Sciatic nerve (tissue), 2 donors: Measurements from ENCODE around the gene PCDHB14. TPM values are rescaled to one million over a fixed set of nuclear protein-coding genes. Genes with fewer than 3 reads are reported as not detected.
"Not testable (repeated sequence)": the region's sequence is repeated elsewhere in the genome, so short reads cannot be mapped to it uniquely, and the experiment has no call there.

Source experiments
- ATAC-seq: fragments of 200-7000 bp; cut with Tn5 transposase; one replicate; pipeline ENCODE4 v1.9.1; 2020; ENCODE audit warnings: mild to moderate bottlenecking, moderate library complexity
- DNase-seq: peaks from one replicate; pipeline ENCODE4 v3.0.0-alpha.2; 2020; ENCODE audit warnings: low spot score
- intact Hi-C: fragments of 100-400 bp; cut with DNase I; formaldehyde crosslinking; loops from one replicate; pipeline ENCODE4 v1.14.2; 2022
- total RNA-seq: library from RNA; stranded (reverse); fragmentation: NEBNext Ultra II Directional; extraction: Animal tissue kit (Norgen Biotek cat#: 25700); gene quantifications from one replicate; pipeline ENCODE4 v1.2.1, GENCODE V29; 2021
- donor health status: DM: no; HTN: no; CAD: no.
- donor health status: DM: no; HTN: no; CAD: no.

PCDHB14 gene
- total RNA-seq, result 5.3 TPM

DNA sequence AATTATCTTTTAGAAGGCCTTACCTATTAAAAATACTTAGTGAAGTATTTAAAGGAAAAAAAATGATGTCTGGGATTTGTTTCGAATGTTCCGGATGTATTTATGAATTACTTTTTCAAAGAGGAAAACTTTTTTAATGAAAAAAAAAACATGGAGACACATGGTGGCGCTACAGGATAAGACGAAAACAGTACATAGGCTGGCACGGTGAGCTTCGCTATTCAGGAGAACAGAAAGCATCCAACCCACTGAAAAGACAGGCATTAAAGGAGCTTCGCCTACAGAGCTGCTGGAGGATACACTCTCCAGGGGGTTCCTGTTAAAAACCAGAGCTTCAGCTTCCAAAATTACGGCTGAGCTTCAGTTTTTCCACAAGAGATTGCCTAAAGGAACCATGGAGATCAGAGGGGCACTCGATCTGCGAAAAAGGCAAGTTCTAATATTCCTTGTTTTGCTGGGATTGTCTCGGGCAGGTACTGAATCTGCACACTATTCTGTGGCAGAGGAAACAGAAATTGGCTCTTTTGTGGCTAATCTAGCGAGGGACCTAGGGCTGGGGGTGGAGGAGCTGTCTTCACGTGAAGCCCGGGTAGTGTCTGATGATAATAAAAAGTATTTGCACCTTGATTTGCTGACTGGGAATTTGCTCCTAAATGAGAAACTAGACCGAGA, at the start of gene PCDHB14:
Gene PCDHB14 (plus strand): TSS at position 232 of the 672 bp plus-strand sequence. CDS start 163 bp downstream, at position 395.
- DNase-seq, result no peak
- intact Hi-C loops, result no loop called here
- ATAC-seq, result no peak

DNA sequence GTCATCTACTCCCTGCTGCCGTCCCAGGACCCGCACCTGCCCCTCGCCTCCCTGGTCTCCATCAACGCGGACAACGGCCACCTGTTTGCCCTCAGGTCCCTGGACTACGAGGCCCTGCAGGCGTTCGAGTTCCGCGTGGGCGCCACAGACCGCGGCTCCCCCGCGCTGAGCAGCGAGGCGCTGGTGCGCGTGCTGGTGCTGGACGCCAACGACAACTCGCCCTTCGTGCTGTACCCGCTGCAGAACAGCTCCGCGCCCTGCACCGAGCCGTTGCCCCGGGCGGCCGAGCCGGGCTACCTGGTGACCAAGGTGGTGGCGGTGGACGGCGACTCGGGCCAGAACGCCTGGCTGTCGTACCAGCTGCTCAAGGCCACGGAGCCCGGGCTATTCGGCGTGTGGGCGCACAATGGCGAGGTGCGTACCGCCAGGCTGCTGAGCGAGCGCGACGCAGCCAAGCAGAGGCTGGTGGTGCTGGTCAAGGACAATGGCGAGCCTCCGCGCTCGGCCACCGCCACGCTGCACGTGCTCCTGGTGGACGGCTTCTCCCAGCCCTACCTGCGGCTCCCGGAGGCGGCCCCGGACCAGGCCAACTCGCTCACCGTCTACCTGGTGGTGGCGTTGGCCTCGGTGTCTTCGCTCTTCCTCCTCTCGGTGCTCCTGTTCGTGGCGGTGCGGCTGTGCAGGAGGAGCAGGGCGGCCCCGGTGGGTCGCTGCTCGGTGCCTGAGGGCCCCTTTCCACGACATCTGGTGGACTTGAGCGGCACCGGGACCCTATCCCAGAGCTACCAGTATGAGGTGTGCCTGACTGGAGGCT, 48.6 kb upstream of the PCDHB14 start:
- not testable (repeated sequence) for ATAC-seq

DNA sequence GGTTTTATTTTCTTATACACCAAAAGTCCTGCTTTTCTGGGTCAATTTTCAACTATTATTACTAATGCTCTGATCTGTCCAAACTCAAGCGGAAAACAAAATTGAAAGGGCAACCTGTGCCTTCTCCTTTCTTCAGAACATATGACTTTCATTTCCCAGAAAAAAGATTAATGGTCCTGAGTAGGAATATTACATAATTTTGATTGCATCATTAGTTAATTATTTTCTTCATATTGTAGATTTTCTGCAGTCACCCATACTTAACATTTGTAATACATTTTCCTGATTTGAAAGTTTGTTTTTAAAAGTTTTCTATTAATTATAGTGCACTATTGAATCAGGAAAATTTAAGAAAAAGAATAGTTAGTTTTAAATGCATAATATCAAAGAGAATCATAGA, 47.2 kb upstream of the PCDHB14 start:
- DNase-seq (no peak), ATAC-seq (no peak)
- intact Hi-C loops, result no loop called here

More for the DNA sequence above, 48.6 kb upstream of the PCDHB14 start:
- intact Hi-C loops, DNase-seq: not testable (repeated sequence)

DNA sequence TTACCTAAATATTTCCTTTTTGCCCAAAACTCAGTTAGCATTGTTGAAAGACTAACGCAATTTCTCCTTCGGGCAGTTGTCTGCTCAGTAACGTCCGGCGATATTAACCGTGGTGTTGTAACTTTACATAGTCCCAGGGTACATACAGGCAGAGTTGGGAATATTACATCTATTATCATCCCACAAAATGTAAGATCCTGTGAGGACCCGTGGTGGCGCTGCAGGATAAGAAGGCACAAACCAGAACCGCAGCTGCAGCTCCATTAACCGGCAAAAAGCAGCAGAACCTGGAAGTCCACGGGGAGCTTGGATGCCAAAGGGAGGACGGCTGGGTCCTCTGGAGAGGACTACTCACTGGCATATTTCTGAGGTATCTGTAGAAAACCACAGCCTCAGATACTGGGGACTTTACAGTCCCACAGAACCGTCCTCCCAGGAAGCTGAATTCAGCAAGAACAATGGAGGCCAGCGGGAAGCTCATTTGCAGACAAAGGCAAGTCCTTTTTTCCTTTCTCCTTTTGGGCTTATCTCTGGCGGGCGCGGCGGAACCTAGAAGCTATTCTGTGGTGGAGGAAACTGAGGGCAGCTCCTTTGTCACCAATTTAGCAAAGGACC, 45.5 kb upstream of the PCDHB14 start, which contains the start of gene PCDHB8:
Gene PCDHB8 (plus strand): TSS at position 214 of the 615 bp plus-strand sequence. CDS start 245 bp downstream, at position 459.
- DNase-seq, intact Hi-C loops, ATAC-seq: not testable (repeated sequence)

DNA sequence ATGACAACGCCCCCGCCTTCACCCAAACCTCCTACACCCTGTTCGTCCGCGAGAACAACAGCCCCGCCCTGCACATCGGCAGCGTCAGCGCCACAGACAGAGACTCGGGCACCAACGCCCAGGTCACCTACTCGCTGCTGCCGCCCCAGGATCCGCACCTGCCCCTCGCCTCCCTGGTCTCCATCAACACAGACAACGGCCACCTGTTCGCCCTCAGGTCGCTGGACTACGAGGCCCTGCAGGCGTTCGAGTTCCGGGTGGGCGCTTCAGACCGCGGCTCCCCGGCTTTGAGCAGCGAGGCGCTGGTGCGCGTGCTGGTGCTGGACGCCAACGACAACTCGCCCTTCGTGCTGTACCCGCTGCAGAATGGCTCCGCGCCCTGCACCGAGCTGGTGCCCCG, 43.8 kb upstream of the PCDHB14 start:
- intact Hi-C loops, ATAC-seq, DNase-seq: not testable (repeated sequence)

DNA sequence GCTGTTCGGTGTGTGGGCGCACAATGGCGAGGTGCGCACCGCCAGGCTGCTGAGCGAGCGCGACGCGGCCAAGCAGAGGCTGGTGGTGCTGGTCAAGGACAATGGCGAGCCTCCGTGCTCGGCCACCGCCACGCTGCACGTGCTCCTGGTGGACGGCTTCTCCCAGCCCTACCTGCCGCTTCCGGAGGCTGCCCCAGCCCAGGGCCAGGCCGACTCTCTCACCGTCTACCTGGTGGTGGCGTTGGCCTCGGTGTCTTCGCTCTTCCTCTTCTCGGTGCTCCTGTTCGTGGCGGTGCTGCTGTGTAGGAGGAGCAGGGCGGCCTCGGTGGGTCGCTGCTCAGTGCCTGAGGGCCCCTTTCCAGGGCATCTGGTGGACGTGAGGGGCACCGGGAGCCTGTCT, 43.3 kb upstream of the PCDHB14 start:
- intact Hi-C loops, DNase-seq, ATAC-seq: not testable (repeated sequence)

DNA sequence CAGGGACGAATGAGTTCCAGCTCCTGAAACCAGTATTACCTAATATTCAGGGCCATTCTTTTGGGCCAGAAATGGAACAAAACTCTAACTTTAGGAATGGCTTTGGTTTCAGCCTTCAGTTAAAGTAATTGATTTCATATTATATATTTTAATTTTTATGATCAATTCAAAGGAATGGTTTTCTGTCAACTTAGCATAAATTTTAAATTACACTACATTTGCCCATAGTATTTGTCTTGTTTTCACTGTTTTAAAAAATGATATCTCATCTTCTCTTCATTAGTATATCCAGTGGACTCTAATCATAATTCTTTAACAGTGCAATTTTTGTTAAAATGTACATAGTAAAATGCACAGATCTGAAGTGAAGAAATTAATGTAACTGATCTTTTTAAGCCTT, 42.8 kb upstream of the PCDHB14 start:
- intact Hi-C loops, result no loop called here
- ATAC-seq, result no peak

DNA sequence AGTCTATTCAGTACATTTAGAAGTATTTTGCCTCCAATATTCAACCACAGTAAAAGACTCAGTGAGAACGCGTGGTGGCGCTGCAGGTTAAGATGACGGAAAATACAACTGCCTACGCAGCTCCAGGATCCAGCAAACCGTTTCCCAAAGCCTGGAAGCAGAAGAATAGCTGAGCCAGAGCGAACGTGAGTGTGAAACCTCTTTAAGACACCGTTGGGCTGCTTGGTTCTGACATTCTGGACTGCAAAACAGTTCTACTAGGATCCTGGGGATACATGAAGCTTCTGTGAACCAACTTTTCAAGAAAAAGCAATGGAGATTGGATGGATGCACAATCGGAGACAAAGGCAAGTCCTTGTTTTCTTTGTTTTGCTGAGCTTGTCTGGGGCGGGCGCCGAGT, 40.9 kb upstream of the PCDHB14 start, which contains the start of gene PCDHB16:
Gene PCDHB16 (plus strand): TSS at position 140 of the 400 bp plus-strand sequence. CDS start 173 bp downstream, at position 313.
- intact Hi-C loops, result no loop called here

More for the DNA sequence above, 42.8 kb upstream of the PCDHB14 start:
- no peak for DNase-seq

DNA sequence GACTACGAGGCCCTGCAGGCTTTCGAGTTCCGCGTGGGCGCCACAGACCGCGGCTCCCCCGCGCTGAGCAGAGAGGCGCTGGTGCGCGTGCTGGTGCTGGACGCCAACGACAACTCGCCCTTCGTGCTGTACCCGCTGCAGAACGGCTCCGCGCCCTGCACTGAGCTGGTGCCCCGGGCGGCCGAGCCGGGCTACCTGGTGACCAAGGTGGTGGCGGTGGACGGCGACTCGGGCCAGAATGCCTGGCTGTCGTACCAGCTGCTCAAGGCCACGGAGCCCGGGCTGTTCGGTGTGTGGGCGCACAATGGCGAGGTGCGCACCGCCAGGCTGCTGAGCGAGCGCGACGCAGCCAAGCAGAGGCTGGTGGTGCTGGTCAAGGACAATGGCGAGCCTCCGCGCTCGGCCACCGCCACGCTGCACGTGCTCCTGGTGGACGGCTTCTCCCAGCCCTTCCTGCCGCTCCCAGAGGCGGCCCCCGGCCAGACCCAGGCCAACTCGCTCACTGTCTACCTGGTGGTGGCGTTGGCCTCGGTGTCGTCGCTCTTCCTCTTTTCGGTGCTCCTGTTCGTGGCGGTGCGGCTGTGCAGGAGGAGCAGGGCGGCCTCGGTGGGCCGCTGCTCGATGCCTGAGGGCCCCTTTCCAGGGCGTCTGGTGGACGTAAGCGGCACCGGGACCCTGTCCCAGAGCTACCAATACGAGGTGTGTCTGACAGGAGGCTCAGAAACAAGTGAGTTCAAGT, 38.9 kb upstream of the PCDHB14 start:
- intact Hi-C loops, DNase-seq, ATAC-seq: not testable (repeated sequence)

More for the DNA sequence above, 40.9 kb upstream of the PCDHB14 start, which contains the start of gene PCDHB16:
- ATAC-seq (peak; percentile 77), DNase-seq (peak; percentile 72)

DNA sequence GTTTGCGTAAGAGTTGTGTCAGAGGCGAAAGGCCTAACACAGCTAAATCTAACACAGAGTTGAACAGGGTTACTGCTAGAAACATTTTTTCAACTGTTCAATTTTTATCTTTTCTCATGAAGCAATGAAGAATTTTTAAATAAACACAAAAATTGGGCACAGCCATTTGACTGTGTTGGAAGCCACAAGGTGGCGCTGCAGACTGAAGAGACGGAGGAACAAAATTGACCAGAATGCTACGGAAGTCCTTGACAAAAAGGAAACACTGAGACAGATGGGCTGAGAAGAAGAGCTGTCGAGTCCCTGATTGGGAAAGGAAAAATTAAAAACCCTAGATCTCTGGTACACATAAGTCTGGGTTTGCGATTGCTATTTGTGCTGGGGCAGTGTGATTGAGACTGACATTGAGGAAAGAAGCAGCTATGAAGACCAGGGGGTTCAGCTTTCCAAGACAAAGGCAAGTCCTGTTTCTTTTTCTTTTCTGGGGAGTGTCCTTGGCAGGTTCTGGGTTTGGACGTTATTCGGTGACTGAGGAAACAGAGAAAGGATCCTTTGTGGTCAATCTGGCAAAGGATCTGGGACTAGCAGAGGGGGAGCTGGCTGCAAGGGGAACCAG, 36.1 kb upstream of the PCDHB14 start, which contains the start of gene PCDHB9:
Gene PCDHB9 (plus strand): TSS at position 265 of the 616 bp plus-strand sequence. CDS start 158 bp downstream, at position 423.
- DNase-seq (no peak), ATAC-seq (no peak)
- intact Hi-C loops, result no loop called here

DNA sequence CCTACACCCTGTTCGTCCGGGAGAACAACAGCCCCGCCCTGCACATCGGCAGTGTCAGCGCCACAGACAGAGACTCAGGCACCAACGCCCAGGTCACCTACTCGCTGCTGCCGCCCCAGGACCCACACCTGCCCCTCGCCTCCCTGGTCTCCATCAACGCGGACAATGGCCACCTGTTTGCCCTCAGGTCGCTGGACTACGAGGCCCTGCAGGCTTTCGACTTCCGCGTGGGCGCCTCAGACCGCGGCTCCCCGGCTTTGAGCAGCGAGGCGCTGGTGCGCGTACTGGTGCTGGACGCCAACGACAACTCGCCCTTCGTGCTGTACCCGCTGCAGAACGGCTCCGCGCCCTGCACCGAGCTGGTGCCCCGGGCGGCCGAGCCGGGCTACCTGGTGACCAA, 34.5 kb upstream of the PCDHB14 start:
- ATAC-seq, intact Hi-C loops, DNase-seq: not testable (repeated sequence)

DNA sequence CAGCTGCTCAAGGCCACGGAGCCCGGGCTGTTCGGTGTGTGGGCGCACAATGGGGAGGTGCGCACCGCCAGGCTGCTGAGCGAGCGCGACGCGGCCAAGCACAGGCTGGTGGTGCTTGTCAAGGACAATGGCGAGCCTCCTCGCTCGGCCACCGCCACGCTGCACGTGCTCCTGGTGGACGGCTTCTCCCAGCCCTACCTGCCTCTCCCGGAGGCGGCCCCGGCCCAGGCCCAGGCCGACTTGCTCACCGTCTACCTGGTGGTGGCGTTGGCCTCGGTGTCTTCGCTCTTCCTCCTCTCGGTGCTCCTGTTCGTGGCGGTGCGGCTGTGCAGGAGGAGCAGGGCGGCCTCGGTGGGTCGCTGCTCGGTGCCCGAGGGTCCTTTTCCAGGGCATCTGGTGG, 34.0 kb upstream of the PCDHB14 start:
- intact Hi-C loops, ATAC-seq, DNase-seq: not testable (repeated sequence)

DNA sequence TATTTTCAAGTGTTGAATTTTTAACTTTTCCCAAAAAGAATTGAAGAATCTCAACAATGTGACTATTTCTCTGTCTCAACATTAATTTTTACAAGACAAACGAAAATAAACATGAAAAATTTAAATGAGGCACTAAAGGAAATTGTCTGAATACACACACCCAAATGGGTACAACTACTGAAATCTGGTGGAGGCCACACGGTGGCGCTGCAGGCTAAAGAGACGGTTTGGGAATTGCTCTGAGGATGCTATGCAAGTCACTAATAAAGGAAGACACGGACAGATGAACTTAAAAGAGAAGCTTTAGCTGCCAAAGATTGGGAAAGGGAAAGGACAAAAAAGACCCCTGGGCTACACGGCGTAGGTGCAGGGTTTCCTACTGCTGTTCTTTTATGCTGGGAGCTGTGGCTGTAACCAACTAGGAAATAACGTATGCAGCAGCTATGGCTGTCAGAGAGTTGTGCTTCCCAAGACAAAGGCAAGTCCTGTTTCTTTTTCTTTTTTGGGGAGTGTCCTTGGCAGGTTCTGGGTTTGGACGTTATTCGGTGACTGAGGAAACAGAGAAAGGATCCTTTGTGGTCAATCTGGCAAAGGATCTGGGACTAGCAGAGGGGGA, 30.9 kb upstream of the PCDHB14 start, which contains the start of gene PCDHB10:
Gene PCDHB10 (plus strand): TSS at position 244 of the 616 bp plus-strand sequence. CDS start 200 bp downstream, at position 444.
- intact Hi-C loops, result no loop called here
- DNase-seq, result no peak
- no peak for ATAC-seq

DNA sequence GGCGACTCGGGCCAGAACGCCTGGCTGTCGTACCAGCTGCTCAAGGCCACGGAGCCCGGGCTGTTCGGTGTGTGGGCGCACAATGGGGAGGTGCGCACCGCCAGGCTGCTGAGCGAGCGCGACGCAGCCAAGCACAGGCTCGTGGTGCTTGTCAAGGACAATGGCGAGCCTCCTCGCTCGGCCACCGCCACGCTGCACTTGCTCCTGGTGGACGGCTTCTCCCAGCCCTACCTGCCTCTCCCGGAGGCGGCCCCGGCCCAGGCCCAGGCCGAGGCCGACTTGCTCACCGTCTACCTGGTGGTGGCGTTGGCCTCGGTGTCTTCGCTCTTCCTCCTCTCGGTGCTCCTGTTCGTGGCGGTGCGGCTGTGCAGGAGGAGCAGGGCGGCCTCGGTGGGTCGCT, 28.8 kb upstream of the PCDHB14 start:
- DNase-seq, intact Hi-C loops, ATAC-seq: not testable (repeated sequence)

DNA sequence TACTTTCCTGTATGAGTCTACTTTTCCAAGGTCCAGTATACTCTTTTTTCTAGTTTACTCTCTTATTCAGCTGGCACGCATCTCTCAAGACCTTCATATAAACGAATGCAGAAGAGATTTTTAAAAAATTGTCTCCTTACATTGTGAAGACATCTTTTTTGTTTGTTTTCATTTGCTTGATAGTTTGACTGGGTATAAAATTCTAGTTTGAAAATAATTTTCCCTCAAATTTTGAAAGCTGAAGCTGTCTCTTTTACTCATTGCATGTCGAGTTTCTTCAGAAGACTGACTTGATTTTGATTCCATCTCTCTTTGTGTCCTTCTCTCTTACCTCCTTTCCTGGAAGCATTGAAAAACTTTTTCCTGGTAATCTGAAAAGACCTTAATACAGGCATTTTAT, 26.8 kb upstream of the PCDHB14 start:
- intact Hi-C loops, result no loop called here
- no peak for DNase-seq
- ATAC-seq, result no peak

DNA sequence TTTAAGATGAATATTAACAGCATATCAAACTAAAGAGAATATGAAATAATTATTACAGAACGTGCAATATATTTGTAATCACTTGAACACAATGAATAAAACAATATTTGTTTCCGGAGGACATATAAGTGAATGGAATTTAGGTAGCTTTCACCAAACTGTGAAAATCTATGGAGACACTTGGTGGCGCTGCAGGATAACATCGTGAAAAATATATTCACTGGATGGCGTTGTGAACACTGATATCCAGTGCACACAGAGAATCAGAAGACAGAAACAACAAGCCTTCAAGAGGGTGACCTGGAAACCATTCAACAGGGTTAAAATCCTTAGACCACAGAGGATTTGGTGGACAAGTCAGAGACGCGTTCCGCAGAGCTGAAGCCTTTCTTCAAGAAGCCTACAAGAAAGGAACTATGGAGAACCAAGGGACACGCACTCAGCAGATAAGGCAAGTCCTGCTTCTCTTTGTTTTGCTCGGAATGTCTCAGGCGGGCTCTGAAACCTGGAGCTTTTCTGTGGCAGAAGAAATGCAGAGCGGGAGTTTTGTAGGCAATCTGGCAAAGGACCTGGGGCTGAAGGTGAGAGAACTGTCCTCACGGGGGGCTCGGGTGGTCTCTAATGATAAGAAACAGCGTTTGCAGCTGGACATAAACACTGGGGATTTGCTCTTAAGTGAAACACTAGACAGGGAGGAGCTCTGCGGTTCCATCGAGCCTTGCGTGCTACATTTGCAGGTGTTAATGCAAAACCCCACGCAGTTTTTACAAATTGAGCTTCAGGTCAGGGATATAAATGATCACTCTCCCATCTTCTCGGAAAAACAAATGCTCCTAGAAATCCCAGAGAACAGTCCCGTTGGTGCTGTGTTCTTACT, 23.5 kb upstream of the PCDHB14 start, which contains the start of gene PCDHB11:
Gene PCDHB11 (plus strand): TSS at position 269 of the 877 bp plus-strand sequence. CDS start 148 bp downstream, at position 417.
- intact Hi-C loops, result no loop called here
- no peak for DNase-seq
- peak; percentile 60 for ATAC-seq
